Loucy (cell line): ENCODE measurements around the gene NHLH1.

Experiments used
- H2AFZ ChIP-seq: fragments of 200-600 bp; sonication (generic); 2 replicates; pipeline ENCODE4 v1.6.0; 2016; ENCODE audit warnings: antibody characterized with exemption, mild to moderate bottlenecking, low read length, moderate library complexity
- H3F3A ChIP-seq: fragments of 200-600 bp; 2 replicates; pipeline ENCODE4 v1.6.0; 2016; ENCODE audit warnings: antibody characterized with exemption, low read depth, mild to moderate bottlenecking
- H3K27me3 ChIP-seq: fragments of 200-600 bp; sonication (generic); 2 replicates; pipeline ENCODE4 v1.6.1; 2014; ENCODE audit warnings: low read length, mild to moderate bottlenecking; ENCODE audit not compliant: insufficient read depth, poor library complexity, severe bottlenecking
- H3K36me3 ChIP-seq: fragments of 200-600 bp; sonication (generic); 2 replicates; pipeline ENCODE4 v1.6.1; 2016; ENCODE audit warnings: low read length; ENCODE audit not compliant: insufficient read depth
- H3K4me1 ChIP-seq: fragments of 200-600 bp; sonication (generic); 2 replicates; pipeline ENCODE4 v1.5.1; 2014; ENCODE audit warnings: low read length, mild to moderate bottlenecking; ENCODE audit not compliant: insufficient read depth, poor library complexity, severe bottlenecking
- H3K4me2 ChIP-seq: fragments of 200-600 bp; sonication (generic); 2 replicates; pipeline ENCODE4 v1.6.0; 2014; ENCODE audit warnings: antibody characterized with exemption, low read length, low read depth, mild to moderate bottlenecking; ENCODE audit not compliant: poor library complexity, severe bottlenecking
- H3K4me3 ChIP-seq: fragments of 200-600 bp; sonication (generic); 2 replicates; pipeline ENCODE4 v1.5.1; 2014; ENCODE audit warnings: low read length, mild to moderate bottlenecking, mixed read lengths; ENCODE audit not compliant: poor library complexity, severe bottlenecking
- H3K79me2 ChIP-seq: fragments of 200-600 bp; sonication (generic); 2 replicates; pipeline ENCODE4 v1.6.1; 2014; ENCODE audit warnings: low read length; ENCODE audit not compliant: insufficient read depth
- H3K9ac ChIP-seq: fragments of 200-600 bp; sonication (generic); 2 replicates; pipeline ENCODE4 v1.6.0; 2014; ENCODE audit warnings: mild to moderate bottlenecking, low read depth, low read length, moderate library complexity; ENCODE audit not compliant: poor library complexity, severe bottlenecking
- H3K9me2 ChIP-seq: fragments of 200-600 bp; sonication (generic); replicated peaks from 2 replicates; pipeline ENCODE4 v1.6.1; 2016; ENCODE audit warnings: low read depth, low read length, mixed read lengths
- H3K9me3 ChIP-seq: fragments of 200-600 bp; sonication (generic); 2 replicates; pipeline ENCODE4 v1.6.1; 2014; ENCODE audit warnings: mild to moderate bottlenecking, antibody characterized with exemption, low read length, low read depth; ENCODE audit not compliant: insufficient read depth
- H4K20me1 ChIP-seq: fragments of 200-600 bp; sonication (generic); 2 replicates; pipeline ENCODE4 v1.6.0; 2014; ENCODE audit warnings: antibody characterized with exemption, low read length, mild to moderate bottlenecking; ENCODE audit not compliant: insufficient read depth, poor library complexity, severe bottlenecking
- CTCF ChIP-seq: fragments of 200-600 bp; sonication (generic); conservative IDR thresholded peaks from 2 replicates; pipeline ENCODE4 v1.5.1; 2014; ENCODE audit warnings: mild to moderate bottlenecking, antibody characterized with exemption, low read length
- EZH2phosphoT487 ChIP-seq: fragments of 200-600 bp; IDR thresholded peaks from 2 replicates; pipeline ENCODE4 v1.6.1; 2018; ENCODE audit warnings: antibody characterized with exemption, mild to moderate bottlenecking, moderate library complexity, borderline replicate concordance

The NHLH1 gene

GRCh38 chr1:160407839-160408801 lies 41.2 kb downstream of the NHLH1 start:
- H3K36me3 ChIP-seq = no peaks in the 10 kb centered on the region
- no peaks in the 10 kb centered on the region for H3K9me3 ChIP-seq
- no peaks in the 10 kb centered on the region for H3K9me2 ChIP-seq
- no peaks in the 10 kb centered on the region for H3F3A ChIP-seq
- H3K4me1 ChIP-seq = no peaks in the 10 kb centered on the region
- no peak overlapping the region for H3K4me3 ChIP-seq
- no peaks in the 10 kb centered on the region for H3K79me2 ChIP-seq
- H3K27me3 ChIP-seq = no peaks in the 10 kb centered on the region
- H3K9ac ChIP-seq = no peak overlapping the region
- H4K20me1 ChIP-seq = no peaks in the 10 kb centered on the region
- no peak overlapping the region for H2AFZ ChIP-seq
- TF ChIP-seq EZH2phosphoT487 = no peak
- TF ChIP-seq CTCF = no peak
- H3K4me2 ChIP-seq = no peak overlapping the region

GRCh38 chr1:160408864-160409263 lies 42.0 kb downstream of the NHLH1 start:
- Histone ChIP-seq H4K20me1 (no peaks in the 10 kb centered on the region), H3K36me3 (no peaks in the 10 kb centered on the region), H3K79me2 (no peaks in the 10 kb centered on the region), H2AFZ (no peak overlapping the region), H3K4me1 (no peaks in the 10 kb centered on the region), H3K9me2 (no peaks in the 10 kb centered on the region), H3K4me3 (no peak overlapping the region), H3K27me3 (no peaks in the 10 kb centered on the region), H3K9me3 (no peaks in the 10 kb centered on the region), H3K9ac (no peak overlapping the region), H3K4me2 (no peak overlapping the region), H3F3A (no peaks in the 10 kb centered on the region)
- no peak for TF ChIP-seq CTCF
- no peak for TF ChIP-seq EZH2phosphoT487

GRCh38 chr1:160409486-160409885 lies 42.6 kb downstream of the NHLH1 start:
- Histone ChIP-seq H3K4me1 (peaks cover 4% of the 10 kb centered on the region), H3K27me3 (no peaks in the 10 kb centered on the region), H3K4me2 (no peak overlapping the region), H3K9me3 (no peaks in the 10 kb centered on the region), H4K20me1 (no peaks in the 10 kb centered on the region), H3K79me2 (no peaks in the 10 kb centered on the region), H3K9me2 (no peaks in the 10 kb centered on the region), H3F3A (no peaks in the 10 kb centered on the region), H3K9ac (no peak overlapping the region), H2AFZ (no peak overlapping the region), H3K36me3 (no peaks in the 10 kb centered on the region), H3K4me3 (no peak overlapping the region)
- TF ChIP-seq CTCF (no peak), EZH2phosphoT487 (no peak)
